H1 (cell line): ENCODE data around the gene LFNG. TPM values are rescaled to one million over a fixed set of nuclear protein-coding genes. Genes with fewer than 3 reads are reported as not detected.

Experiments
- CTCF ChIA-PET: fragments of 300-600 bp; sonication (Branson Sonifier 250); formaldehyde crosslinking; loops from one replicate; lab custom pipeline; 2021; ENCODE audit not compliant: partially characterized antibody; lab: Charles Lee
- POLR2A ChIA-PET: fragments of 300-600 bp; sonication (Branson Sonifier 250); formaldehyde crosslinking; loops from one replicate; lab custom pipeline; 2021; ENCODE audit warnings: inconsistent platforms; ENCODE audit not compliant: partially characterized antibody; lab: Charles Lee
- DNase-seq, 2 experiments: peaks; one replicate each; pipeline versions ENCODE4 v3.0.0 to v3.0.0-alpha.2; 2010 to 2022; ENCODE audit warnings: low spot score in 2 of 2, low read depth in 1 of 2, mixed read lengths in 1 of 2
- FAIRE-seq: peaks from 2 replicates; lab custom pipeline; 2011; peaks lifted over from hg19 to GRCh38; lab: Jason Lieb, UNC
- H2AFZ ChIP-seq: 2 replicates; pipeline ENCODE4 v1.8.1; 2012; ENCODE audit warnings: low read length, inconsistent platforms
- H2AK5ac ChIP-seq: 2 replicates; pipeline ENCODE4 v1.6.1; 2013; ENCODE audit warnings: low read depth, low read length
- H2BK120ac ChIP-seq: replicated peaks from 2 replicates; pipeline ENCODE3; 2013; ENCODE audit warnings: low read depth, low read length, inconsistent platforms
- H2BK12ac ChIP-seq: 2 replicates; pipeline ENCODE4 v1.6.1; 2013; ENCODE audit warnings: low read depth, low read length
- H2BK15ac ChIP-seq: 2 replicates; pipeline ENCODE4 v1.6.1; 2013; ENCODE audit warnings: low read length
- H2BK20ac ChIP-seq: 2 replicates; pipeline ENCODE4 v1.6.1; 2013; ENCODE audit warnings: low read length
- H2BK5ac ChIP-seq: 2 replicates; pipeline ENCODE4 v1.6.1; 2013; ENCODE audit warnings: low read depth, low read length
- H3K14ac ChIP-seq: 2 replicates; pipeline ENCODE4 v1.6.1; 2013; ENCODE audit warnings: inconsistent platforms; ENCODE audit not compliant: insufficient read length
- H3K18ac ChIP-seq: 2 replicates; pipeline ENCODE4 v1.6.1; 2013; ENCODE audit warnings: low read length; ENCODE audit errors: extremely low read depth
- H3K23ac ChIP-seq: 2 replicates; pipeline ENCODE4 v1.6.1; 2013; ENCODE audit warnings: inconsistent platforms; ENCODE audit not compliant: insufficient read length
- H3K23me2 ChIP-seq: 2 replicates; pipeline ENCODE4 v1.6.1; 2013; ENCODE audit warnings: low read depth, low read length
- H3K27ac ChIP-seq: 2 replicates; pipeline ENCODE4 v1.6.1; 2011; ENCODE audit warnings: low read depth, low read length, inconsistent platforms
- H3K27me3 ChIP-seq, 4 experiments: replicated peaks in 1 of 4; 1 replicate in 1 of 4; 2 replicates in 3 of 4; pipeline versions ENCODE4 v1.6.1 to v1.8.1; 2011 to 2013; ENCODE audit warnings: low read length in 3 of 4, mild to moderate bottlenecking in 3 of 4, inconsistent platforms in 2 of 4, mixed read lengths in 2 of 4, moderate library complexity in 1 of 4; ENCODE audit not compliant: control insufficient read depth in 3 of 4, insufficient read depth in 3 of 4; ENCODE audit errors: extremely low read depth in 1 of 4
- H3K36me3 ChIP-seq, 4 experiments: 2 replicates each; pipeline versions ENCODE4 v1.6.1 to v1.8.1; 2011 to 2013; ENCODE audit warnings: mild to moderate bottlenecking in 4 of 4, low read length in 3 of 4, moderate library complexity in 2 of 4, control low read depth in 1 of 4, inconsistent platforms in 1 of 4; ENCODE audit not compliant: insufficient read depth in 4 of 4, control insufficient read depth in 2 of 4
- H3K4ac ChIP-seq: replicated peaks from 2 replicates; pipeline ENCODE3; 2013; ENCODE audit warnings: low read length, low read depth, mixed read lengths, inconsistent platforms; ENCODE audit not compliant: insufficient read length
- H3K4me1 ChIP-seq, 4 experiments: replicated peaks in 1 of 4; 1 replicate in 1 of 4; 2 replicates in 3 of 4; pipeline versions ENCODE4 v1.6.1 to v1.8.1; 2011 to 2013; ENCODE audit warnings: low read length in 3 of 4, inconsistent platforms in 2 of 4, mixed read lengths in 1 of 4; ENCODE audit not compliant: insufficient read depth in 4 of 4, control insufficient read depth in 3 of 4
- H3K4me2 ChIP-seq, 2 experiments: 2 replicates each; pipeline versions ENCODE4 v1.6.1 to v1.8.1; 2011 to 2013; ENCODE audit warnings: low read depth in 2 of 2, low read length in 2 of 2, control low read depth in 1 of 2, inconsistent platforms in 1 of 2, mild to moderate bottlenecking in 1 of 2; ENCODE audit not compliant: insufficient read depth in 1 of 2
- H3K4me3 ChIP-seq, 4 experiments: fragments of 200-600, 300-600 bp in 1 of 4; sonication (generic), shearing (Covaris generic), sonication (Bioruptor Twin) in 1 of 4; 2 replicates each; pipeline versions ENCODE4 v1.5.1 to v1.8.1; 2011 to 2016; ENCODE audit warnings: low read length in 4 of 4, low read depth in 3 of 4, control low read depth in 2 of 4, inconsistent platforms in 2 of 4, mild to moderate bottlenecking in 2 of 4, mixed read lengths in 1 of 4, moderate library complexity in 1 of 4; ENCODE audit not compliant: insufficient read depth in 2 of 4; ENCODE audit errors: extremely low read depth in 1 of 4
- H3K56ac ChIP-seq: replicated peaks from 2 replicates; pipeline ENCODE3; 2013; ENCODE audit warnings: low read depth, mild to moderate bottlenecking, mixed read lengths, low read length, inconsistent platforms; ENCODE audit not compliant: insufficient read length
- H3K79me1 ChIP-seq: 2 replicates; pipeline ENCODE4 v1.6.1; 2013; ENCODE audit warnings: low read depth, low read length, control low read depth
- H3K79me2 ChIP-seq, 2 experiments: 2 replicates each; pipeline versions ENCODE4 v1.6.1 to v1.8.1; 2012 to 2013; ENCODE audit warnings: low read length in 2 of 2, mild to moderate bottlenecking in 2 of 2, inconsistent platforms in 1 of 2; ENCODE audit not compliant: insufficient read depth in 2 of 2, control insufficient read depth in 1 of 2
- H3K9ac ChIP-seq, 4 experiments: replicated peaks in 1 of 4; 1 replicate in 1 of 4; 2 replicates in 3 of 4; pipeline versions ENCODE4 v1.6.1 to v1.8.1; 2011 to 2013; ENCODE audit warnings: low read depth in 3 of 4, low read length in 3 of 4, control low read depth in 2 of 4, mild to moderate bottlenecking in 2 of 4, moderate library complexity in 2 of 4, inconsistent platforms in 1 of 4; ENCODE audit errors: extremely low read depth in 1 of 4
- H3K9me3 ChIP-seq, 2 experiments: 2 replicates each; pipeline versions ENCODE4 v1.6.1 to v1.8.1; 2012 to 2013; ENCODE audit warnings: mild to moderate bottlenecking in 2 of 2, moderate library complexity in 2 of 2, control low read depth in 1 of 2, inconsistent platforms in 1 of 2, low read depth in 1 of 2, low read length in 1 of 2, mixed read lengths in 1 of 2; ENCODE audit not compliant: insufficient read depth in 2 of 2
- H4K20me1 ChIP-seq, 2 experiments: replicated peaks in 1 of 2; 2 replicates each; pipeline versions ENCODE3 to v1.8.1; 2011 to 2013; ENCODE audit warnings: inconsistent platforms in 2 of 2, low read length in 2 of 2, mild to moderate bottlenecking in 1 of 2; ENCODE audit not compliant: insufficient read depth in 2 of 2, control insufficient read depth in 1 of 2
- H4K5ac ChIP-seq: 2 replicates; pipeline ENCODE4 v1.6.1; 2013; ENCODE audit warnings: low read length, low read depth, mixed read lengths, inconsistent platforms; ENCODE audit not compliant: insufficient read length
- H4K8ac ChIP-seq: 2 replicates; pipeline ENCODE4 v1.8.0; 2013; ENCODE audit warnings: mild to moderate bottlenecking, moderate library complexity, low read length, inconsistent platforms; ENCODE audit not compliant: insufficient read depth; ENCODE audit errors: extremely low read depth
- H4K91ac ChIP-seq: replicated peaks from 2 replicates; pipeline ENCODE3; 2013; ENCODE audit warnings: low read length, mixed read lengths, inconsistent platforms; ENCODE audit not compliant: insufficient read length
- POLR2A ChIP-seq, 2 experiments: IDR thresholded peaks; 1 replicate in 1 of 2; 2 replicates in 1 of 2; pipeline ENCODE4 v1.6.1; 2011; ENCODE audit warnings: low read depth in 2 of 2, low read length in 2 of 2, mild to moderate bottlenecking in 2 of 2; ENCODE audit errors: control extremely low read depth in 1 of 2
- SRF ChIP-seq: IDR thresholded peaks from 2 replicates; pipeline ENCODE4 v1.6.1; 2011; ENCODE audit warnings: mild to moderate bottlenecking, low read depth, low read length, moderate library complexity
- TAF7 ChIP-seq: optimal IDR thresholded peaks from 2 replicates; pipeline ENCODE3; 2011; ENCODE audit warnings: low read depth, mild to moderate bottlenecking, inconsistent platforms, low read length, moderate library complexity, borderline replicate concordance
- YY1 ChIP-seq: IDR thresholded peaks from 2 replicates; pipeline ENCODE4 v1.6.1; 2011; ENCODE audit warnings: low read depth, mild to moderate bottlenecking, low read length
- WGBS, 2 experiments: shearing (Covaris generic) in 1 of 2; methylation state at CpG; one replicate each; pipeline versions ENCODE4 v1.1.6 to v1.1.7; 2013 to 2015; ENCODE audit warnings: low lambda C conversion rate in 2 of 2, mixed read lengths in 2 of 2, inconsistent platforms in 1 of 2, low coverage in 1 of 2, missing lambda C conversion rate in 1 of 2; ENCODE audit not compliant: insufficient replicate concordance in 2 of 2, insufficient coverage in 1 of 2, insufficient read length in 1 of 2; ENCODE audit errors: extremely low coverage in 1 of 2, missing lambda C conversion rate in 1 of 2; 5-methylcytosine and 5-hydroxymethylcytosine counted together
- polyA plus RNA-seq, 7 experiments: library from polyadenylated mRNA; depleted of rRNA in 3 of 7; stranded (reverse) in 5 of 7; unstranded in 2 of 7; fragments of >200 nt in 5 of 7; fragments of 200-250 nt in 2 of 7; gene quantifications; 1 replicate in 5 of 7; 2 replicates in 1 of 7; 4 replicates in 1 of 7; pipeline versions ENCODE4 v1.2.1 to v1.2.3, GENCODE V29; 2011 to 2013; ENCODE audit warnings: missing spikeins in 2 of 7, mixed read lengths in 2 of 7
- total RNA-seq: library from RNA; stranded (reverse); fragmentation: NEBNext Ultra II Directional; extraction: Animal tissue kit (Norgen Biotek cat#: 25700); gene quantifications from 2 replicates; pipeline ENCODE4 v1.2.1, GENCODE V29; 2021

LFNG gene
- total and polyA plus RNA-seq, 2 of the 8 experiments (the other 6 are each of a cell fraction or from before 2014, with no cell fraction given): 31.6 to 35.6 TPM

- peak within 1 kb of the TSS; percentile 87 for H3K18ac ChIP-seq
Measured at GRCh38 chr7:2476298-2476697, 43.3 kb upstream of the LFNG start, which contains the start of gene GRIFIN. GRIFIN (minus strand) TSS chr7:2476398; CDS start chr7:2476383, 15 bp downstream.

More at GRCh38 chr7:2476298-2476697, 43.3 kb upstream of the LFNG start, which contains the start of gene GRIFIN:
- Histone ChIP-seq H3K14ac (no peak within 1 kb of the TSS), H4K8ac (no peak within 1 kb of the TSS; the same call in 1 of the 2 replicates), H4K20me1 (no peaks in the 10 kb centered on the region), H3K36me3 (no peaks in the 10 kb centered on the region), H3K23me2 (no peaks in the 10 kb centered on the region; the same call in 1 of the 2 replicates), H2AFZ (no peak within 1 kb of the TSS), H2AK5ac (no peak within 1 kb of the TSS; the same call in 1 of the 2 replicates), H3K4me2 (no peak within 1 kb of the TSS), H3K79me1 (no peaks in the 10 kb centered on the region), H2BK5ac (peak within 1 kb of the TSS; percentile 95; the same call in 1 of the 2 replicates), H2BK12ac (peak within 1 kb of the TSS; percentile 97; the same call in 1 of the 2 replicates), H3K4me1 (peaks cover 0 to 35% (median 21%) of the 10 kb centered on the region in 4 experiments; a peak in 6 of 7 replicates), H3K4me3 (no peak within 1 kb of the TSS), H3K9ac (no peak within 1 kb of the TSS), H4K5ac (peak within 1 kb of the TSS; percentile 59), H3K56ac (no peak within 1 kb of the TSS), H4K91ac (peak within 1 kb of the TSS; percentile 96), H3K4ac (peak within 1 kb of the TSS; percentile 98), H2BK15ac (peak within 1 kb of the TSS; percentile 81; the same call in 1 of the 2 replicates), H3K9me3 (no peaks in the 10 kb centered on the region), H3K23ac (no peak within 1 kb of the TSS), H3K27ac (no peak within 1 kb of the TSS), H2BK120ac (peak within 1 kb of the TSS; percentile 87), H3K79me2 (no peaks in the 10 kb centered on the region), H2BK20ac (peak within 1 kb of the TSS; percentile 23; the same call in 1 of the 2 replicates), H3K27me3 (no peaks in the 10 kb centered on the region; a peak in 2 of 7 replicates)
- ChIA-PET POLR2A (interaction anchor here (0.8 to 1.3 kb wide), 2 partner anchors 14 to 67 kb away, joined by 3 read pairs; no protein-coding TSS in a partner anchor), CTCF (interaction anchor here (1.0 to 3.4 kb wide), 4 partner anchors 17 to 708 kb away, joined by 3 to 20 read pairs (median 4); no protein-coding TSS in a partner anchor)
- WGBS, 2 experiments: 88% methylated on average over 4 of the region's 16 CpGs; no CpG with 5 or more reads in 1 of the 2 experiments
- FAIRE-seq (no peak), DNase-seq (no peak)
- TF ChIP-seq POLR2A (IDR thresholded peaks at IDR 0.05; ENCODE audit: control extremely low read depth in 1 of 2, low read depth in 2 of 2, low read length in 2 of 2): no peak
- TF ChIP-seq YY1: no peak
- no peak for TF ChIP-seq SRF
- TF ChIP-seq TAF7: no peak
